Stimulated activated CD4-positive, alpha-beta T cell treated with anti-CD3 and anti-CD28 coated beads, Interleukin-4, amount 100 ng/mL, for 24 hours (primary cell): Measurements from ENCODE around the gene GLRX5.
A peak's percentile ranks its signal among the peaks of the same experiment; 100 is the strongest.

Source experiments
- DNase-seq: peaks from one replicate; pipeline ENCODE4 v3.0.0-alpha.2; 2020

The GLRX5 gene

GRCh38 chr14:95518045-95518751 is 16.7 kb upstream of the GLRX5 start:
- DNase-seq: no peak

GRCh38 chr14:95519699-95520098 is 15.2 kb upstream of the GLRX5 start:
- peak; percentile 78 for DNase-seq

- DNase-seq: no peak
Observed at GRCh38 chr14:95520346-95520745, 14.5 kb upstream of the GLRX5 start.

DNA sequence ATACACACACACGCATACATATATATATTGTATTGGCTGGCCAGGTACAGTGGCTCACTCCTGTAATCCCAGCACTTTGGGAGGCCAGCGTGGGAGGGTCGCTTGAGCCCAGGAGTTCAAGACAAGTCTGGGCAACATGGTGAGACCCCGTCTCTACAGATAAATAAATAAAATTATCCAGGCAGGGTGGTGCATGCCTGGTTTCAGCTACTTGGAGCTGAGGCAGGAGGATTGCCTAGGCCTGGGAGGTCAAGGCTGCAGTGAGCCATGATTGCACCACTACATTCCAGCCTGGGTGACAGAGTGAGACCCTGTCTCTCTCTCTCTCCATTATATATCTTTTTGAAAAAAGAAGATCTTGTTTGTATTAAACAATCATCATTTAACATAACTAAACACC is 13.8 kb upstream of the GLRX5 start:
- DNase-seq: no peak

DNA sequence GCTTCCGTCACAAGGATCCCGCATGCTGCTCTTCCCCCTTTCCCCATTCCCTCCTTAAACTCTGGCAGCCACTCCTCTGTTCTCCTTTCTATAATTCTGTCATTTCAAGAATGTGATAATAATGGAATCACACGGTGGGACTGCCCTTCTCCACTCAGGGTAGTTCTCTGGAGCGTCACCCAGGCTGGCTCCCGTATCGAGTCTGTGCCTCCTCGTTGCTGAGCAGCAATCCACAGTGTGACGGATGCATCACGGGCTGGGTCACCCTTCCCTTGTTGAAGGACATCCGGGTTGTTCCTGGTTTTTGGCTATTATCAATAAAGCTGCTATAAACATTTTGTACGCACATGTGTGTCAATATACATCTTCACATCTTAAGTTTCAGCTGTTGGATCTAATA is 12.7 kb upstream of the GLRX5 start:
- no peak for DNase-seq

DNA sequence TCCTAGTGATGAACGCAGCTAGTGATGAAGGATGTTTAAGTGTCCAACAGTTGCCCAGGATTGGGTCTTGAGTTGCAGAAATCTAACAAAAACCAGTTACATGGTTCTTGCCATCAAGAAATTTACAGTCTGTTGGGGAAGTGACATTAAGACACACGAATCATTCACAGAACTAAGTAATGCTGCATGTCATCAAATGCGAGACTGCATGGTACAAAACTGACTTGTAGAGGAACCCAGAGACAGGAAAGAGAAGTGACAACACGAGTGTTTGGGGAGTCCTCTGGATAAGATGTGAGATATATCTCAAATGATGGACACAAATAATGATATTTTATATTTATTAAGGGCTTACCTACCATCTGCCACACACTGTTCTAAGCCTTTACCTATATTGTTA is 12.3 kb upstream of the GLRX5 start:
- DNase-seq: no peak

DNA sequence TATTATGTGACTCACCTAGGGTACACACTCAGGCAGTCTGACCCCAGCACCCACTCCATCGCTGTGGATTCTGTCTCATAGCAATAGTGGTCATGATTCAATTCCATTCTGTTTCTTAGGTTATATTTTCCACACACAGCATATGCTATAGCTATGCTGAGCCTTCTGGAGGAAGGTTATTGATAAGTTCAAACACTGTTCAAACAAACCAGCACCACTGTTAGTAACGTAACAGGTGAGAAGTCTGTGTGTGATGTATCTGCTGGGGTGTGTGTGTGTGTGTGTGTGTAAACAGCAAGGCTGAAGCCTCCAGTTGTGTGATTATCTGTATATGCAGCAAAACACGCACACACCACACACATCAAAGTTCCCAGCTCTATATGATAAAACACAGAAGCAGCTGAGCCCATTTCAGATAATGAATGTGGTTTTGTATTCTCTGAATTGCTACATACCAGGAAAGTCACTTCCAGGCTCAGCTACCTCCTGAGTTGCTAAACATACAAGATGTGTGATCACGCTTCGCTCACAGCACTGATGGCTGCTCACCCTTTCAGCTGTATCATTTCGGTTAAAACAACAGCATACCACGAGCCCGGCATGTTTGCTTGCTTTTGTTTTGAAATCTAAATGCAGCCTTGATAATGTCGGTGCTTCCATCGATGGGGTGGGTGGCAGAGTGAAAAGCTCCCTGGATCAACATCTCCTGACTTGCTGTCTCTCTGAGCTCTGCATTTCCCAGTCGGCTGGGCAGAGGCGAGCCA is 11.6 kb upstream of the GLRX5 start:
- peak; percentile 63 for DNase-seq

GRCh38 chr14:95523815-95524448 is 10.9 kb upstream of the GLRX5 start:
- peak; percentile 55 for DNase-seq

- DNase-seq: no peak
Observed at GRCh38 chr14:95524706-95525512, 9.9 kb upstream of the GLRX5 start.

GRCh38 chr14:95525999-95526398 is 8.9 kb upstream of the GLRX5 start:
- no peak for DNase-seq

DNA sequence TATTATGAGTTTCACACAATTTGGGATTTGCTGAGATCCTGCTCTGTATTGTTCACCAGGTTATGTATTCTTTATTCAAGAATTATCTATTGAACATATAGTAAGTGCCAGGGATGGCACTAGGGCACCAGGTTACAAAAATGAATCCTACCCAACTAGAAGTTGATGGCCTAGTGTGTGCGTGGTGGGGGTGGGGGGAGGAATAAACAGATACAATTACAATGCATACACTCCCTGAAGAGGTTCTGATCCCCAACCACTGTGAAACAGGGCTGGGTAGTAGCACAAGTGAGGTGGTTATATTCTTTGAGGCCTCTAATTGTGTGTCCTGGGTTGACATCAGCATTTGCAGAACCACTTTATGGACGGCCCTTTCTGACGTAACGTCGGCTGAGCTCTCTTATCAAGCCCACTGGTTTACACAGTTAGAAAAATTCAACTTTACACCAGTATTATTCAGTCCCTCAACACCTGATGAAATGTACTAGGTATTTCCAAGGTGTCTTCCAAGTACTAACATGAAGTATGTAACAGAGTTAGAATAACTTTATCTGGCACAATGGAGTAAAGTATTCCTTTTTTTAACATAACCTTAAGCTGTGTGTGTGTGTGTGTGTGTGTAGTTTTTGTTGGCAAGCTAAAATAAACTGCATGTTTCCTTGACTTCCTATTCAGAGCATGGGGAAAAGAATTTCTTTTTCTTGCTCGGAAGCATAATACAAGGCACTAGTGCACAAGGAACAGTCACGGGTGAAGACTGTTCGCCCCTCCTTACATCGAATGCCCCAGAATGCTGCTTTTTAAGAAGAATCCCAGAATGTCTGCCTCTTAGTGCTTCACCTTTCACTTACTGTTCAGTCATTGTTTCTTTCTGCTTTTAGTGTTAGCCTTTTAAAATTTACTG is 8.1 kb upstream of the GLRX5 start:
- DNase-seq: no peak

DNA sequence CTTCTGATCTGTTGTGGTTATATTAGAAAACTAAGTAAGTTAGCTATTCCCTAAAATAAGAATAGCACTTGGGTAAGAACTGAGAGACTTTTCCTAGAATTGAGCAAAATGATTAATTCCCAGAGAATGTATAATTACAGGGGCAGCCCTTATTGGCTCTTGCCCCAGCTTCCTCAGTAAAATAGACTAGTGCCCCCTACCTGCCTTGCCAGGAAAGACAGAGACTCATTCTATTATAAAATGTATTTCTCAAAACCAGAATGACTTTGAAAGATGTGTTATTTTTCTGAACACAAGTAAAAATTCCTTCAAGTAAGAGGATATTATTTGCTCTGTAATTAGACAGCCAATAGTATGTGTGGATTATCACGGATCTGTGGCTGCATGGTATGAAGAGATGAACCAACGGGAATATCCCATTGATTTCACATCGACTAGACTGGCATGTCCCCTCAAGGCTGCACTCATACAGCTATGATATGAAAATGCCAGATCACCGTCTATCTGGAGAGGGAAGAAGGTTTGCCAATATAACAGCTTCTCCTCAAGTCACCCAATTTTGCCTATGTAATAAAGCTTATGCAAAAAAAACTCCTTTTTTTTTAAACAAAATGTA is 7.4 kb upstream of the GLRX5 start:
- DNase-seq: peak; percentile 65

- DNase-seq: no peak
Observed at GRCh38 chr14:95529216-95529615, 5.6 kb upstream of the GLRX5 start.

GRCh38 chr14:95530473-95531276 is 4.2 kb upstream of the GLRX5 start:
- no peak for DNase-seq

DNA sequence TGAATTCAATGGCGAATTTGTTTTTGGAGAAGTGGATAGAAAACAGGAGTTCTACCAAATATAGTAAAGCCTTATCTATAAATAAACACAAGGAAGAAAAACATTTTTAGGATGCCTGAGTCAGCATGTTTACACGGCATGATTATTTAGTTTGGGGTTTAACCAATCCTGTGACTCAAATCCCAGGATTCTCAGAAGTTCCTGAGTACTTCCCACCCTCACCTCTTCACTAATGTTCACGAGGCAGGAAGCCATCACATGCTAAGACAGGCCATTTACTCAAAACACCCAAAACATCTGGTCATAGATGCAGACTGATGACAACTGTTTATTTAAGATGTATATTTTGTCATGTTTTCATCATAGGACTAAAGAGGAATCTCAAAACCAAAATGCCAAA is 3.4 kb upstream of the GLRX5 start:
- no peak for DNase-seq

DNA sequence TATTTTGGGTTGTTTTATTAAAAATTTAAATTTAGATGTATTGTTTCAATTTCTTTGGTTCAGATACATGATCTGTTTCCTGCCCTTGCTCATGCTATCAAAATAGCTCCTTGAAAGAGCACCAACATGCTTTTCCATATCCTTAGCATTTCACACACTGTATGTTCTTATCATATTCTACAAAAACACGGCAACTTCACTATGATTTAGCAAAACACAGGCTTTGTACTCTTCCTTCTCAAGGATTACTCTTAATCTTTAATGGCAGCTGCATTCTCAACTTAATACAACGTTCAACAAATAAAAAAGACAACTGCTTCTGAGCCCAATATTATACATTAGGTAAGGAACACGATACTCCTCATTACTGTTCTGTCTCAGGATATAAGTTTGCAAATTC is 2.9 kb upstream of the GLRX5 start:
- no peak for DNase-seq

DNA sequence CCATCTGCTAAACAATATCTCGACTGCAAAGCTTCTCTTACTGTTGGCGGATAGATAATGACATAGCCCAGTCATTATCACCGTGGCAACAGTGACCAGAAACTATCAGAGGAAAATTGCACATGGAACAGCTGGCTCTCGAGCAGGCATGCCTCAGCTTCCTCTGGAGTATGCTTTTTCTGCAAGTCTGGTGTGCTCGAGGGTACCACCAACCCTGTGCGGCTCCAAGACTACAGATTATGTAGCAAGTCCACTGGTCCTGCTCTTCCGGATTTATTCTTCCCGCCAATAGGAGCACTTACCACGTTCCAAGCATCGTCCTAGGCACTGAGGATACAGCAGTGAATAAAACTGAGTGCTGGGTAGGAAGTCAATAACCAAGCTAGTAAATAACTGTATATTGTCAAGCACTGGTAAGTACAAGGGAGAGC is 1.4 kb upstream of the GLRX5 start:
- peak; percentile 32 for DNase-seq

DNA sequence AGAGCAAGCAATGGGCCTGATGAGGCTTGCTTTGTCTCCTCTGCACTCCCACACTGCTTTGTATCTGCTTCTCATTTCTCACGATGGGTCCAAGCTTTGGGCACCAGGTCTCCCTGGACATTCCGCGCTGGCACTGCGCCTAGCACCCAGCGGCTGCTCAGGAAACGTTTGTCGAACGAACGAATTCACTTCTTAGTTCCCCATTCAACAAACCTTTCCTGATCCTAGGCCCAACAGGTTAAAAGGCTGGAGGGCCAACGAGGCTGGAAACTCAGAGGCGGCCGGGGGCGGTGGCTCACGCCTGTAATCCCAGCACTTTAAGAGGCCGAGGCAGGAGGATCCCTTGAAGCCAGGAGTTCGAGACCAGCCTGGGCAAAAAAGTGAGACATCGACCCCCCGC is 1.0 kb upstream of the GLRX5 start:
- DNase-seq: no peak

DNA sequence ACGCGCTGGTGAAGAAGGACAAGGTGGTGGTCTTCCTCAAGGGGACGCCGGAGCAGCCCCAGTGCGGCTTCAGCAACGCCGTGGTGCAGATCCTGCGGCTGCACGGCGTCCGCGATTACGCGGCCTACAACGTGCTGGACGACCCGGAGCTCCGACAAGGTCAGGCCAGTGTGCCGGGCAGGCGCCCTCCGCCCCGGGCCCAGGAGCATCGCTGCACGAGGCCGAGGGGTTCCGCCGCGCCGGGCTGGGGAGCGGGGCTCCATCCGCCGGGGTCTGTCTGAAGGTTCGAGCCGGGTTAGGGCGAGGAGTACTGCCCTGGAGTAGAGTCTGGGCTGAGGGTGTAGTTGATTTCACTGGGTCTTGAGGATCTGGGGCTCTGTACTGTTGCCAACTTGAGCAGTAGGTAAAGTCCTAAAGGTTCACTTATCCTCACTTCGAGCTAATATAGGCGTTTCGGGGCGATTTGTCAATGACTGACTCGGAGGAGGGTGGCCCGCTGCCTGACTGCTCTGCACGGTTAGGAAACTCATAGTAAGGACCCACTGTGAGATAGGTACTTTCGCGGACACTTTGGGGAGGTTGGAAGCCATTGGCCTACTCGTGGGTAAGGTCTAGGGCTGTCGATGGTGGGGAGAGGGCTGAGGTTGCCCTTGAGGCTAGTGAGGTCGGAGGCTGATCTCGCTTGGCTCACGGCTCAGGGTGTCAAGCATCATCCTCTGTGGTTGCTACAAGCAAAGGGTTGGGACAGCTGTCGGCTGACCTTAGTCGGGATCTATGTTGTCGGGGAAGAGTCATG is 574 bp downstream of the GLRX5 start:
- no peak for DNase-seq

DNA sequence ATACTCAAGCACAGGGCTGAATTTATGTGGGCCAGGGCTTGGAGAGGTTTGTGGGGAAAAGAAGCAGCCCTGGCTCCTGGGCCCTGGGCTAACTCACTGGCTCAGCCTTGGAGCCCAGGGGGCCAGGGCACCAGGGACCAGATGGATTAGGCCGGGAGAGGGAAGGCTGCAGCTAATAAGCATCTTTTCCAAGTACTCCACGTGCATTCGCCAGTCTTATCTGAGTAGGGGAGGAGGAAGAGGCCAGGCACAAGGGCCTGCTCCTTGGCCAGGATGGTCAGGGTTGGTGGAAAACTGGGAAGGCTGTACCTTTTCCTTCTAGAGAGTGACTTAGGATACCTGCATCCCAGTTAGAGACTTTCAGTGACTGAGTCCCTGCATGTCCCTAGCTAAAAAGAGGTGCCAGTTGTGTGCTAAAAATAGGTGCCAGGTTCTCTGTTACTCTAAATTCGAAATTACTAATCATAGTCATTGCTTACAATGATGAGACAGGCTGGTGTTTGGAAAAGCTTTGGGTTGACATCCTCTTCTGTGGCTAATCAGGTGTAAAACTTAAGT is 1.3 kb downstream of the GLRX5 start:
- DNase-seq: no peak
